ENCODE results near the gene GRIN2B.

The GRIN2B gene

DNA sequence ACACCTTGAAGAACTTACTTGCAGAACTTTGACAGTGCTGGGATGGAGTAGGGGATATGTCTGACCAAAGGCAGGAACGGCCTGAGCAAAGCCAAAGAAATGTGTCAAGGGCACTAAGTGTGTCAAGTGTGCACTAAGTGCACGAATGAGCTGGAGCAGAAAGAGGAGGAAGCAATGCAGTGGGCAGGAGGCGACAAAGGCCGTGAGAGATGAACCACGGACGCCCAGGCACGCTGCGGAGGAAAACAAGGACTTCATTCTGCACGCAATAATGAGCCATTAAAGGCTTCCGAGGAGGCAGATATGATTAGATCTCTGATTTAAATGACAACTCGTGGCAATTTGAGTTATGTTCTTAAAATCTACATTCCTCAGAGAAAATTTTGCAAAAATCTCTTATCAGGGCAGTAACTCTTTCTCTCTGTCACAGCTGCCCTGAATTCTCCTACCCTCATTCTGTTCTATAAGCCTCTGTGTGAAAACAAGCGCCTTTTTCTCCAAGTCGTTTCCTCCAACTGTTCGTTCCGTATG, 25.3 kb downstream of the GRIN2B start:
- DNase-seq (ENCODE audit: low spot score), result no peak

GRCh38 chr12:13952096-13952495, 29.3 kb downstream of the GRIN2B start:
- DNase-seq (ENCODE audit: low spot score), result no peak

GRCh38 chr12:13950502-13950901, 30.9 kb downstream of the GRIN2B start:
- DNase-seq (ENCODE audit: low spot score), result no peak

- no peak for DNase-seq (ENCODE audit: low spot score)
Measured at GRCh38 chr12:13948621-13949020, 32.8 kb downstream of the GRIN2B start.

GRCh38 chr12:13947276-13947946, 34.0 kb downstream of the GRIN2B start:
- DNase-seq (ENCODE audit: low spot score), result no peak

DNA sequence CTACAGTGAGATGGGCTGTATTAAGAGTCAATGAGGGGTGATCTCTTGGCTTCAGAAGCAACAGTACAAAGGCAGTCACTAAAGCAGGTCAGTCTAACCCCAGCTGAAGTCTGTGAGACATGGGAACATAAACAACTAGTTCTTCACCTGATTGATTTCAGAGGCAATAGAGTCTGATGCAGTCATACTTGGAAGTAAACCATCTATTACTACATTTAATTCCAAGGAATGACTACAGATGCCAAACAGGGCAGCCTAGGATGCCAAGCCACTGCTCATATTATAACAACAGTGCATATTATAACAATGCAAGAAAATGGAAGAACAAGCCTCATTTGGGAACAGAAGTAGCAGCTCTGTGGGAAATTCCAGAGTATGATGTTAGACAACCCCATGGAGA, 35.8 kb downstream of the GRIN2B start:
- DNase-seq (ENCODE audit: low spot score), result no peak

- no peak for DNase-seq (ENCODE audit: low spot score)
Measured at GRCh38 chr12:13945236-13945635, 36.2 kb downstream of the GRIN2B start.

GRCh38 chr12:13942826-13943225, 38.6 kb downstream of the GRIN2B start:
- no peak for DNase-seq (ENCODE audit: low spot score)

GRCh38 chr12:13941258-13942249, 39.8 kb downstream of the GRIN2B start:
- DNase-seq (ENCODE audit: low spot score), result no peak

DNA sequence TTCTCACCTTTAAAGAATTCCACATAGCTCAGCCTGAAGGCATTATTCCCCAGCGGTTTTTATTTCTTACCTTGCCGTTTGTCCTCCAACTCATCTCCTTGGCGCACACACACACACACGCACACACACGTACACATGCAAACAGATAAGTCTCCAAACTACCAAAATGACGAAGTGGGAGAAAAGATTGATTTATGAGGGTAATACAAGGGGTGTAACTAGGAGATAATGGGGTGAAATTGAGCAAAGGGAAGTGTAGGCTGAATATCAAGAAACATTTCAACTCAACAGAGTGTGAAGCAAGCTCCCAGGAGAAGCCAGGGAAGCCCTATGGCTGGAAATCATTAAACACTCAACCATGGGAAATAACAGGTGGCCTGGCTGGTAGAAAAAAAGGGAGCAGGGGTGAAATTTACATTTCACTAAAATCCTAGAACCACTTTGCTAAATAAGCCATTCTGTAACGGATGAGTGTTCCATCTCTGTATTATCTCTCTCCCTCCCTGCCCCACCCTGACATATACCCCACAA, 41.0 kb downstream of the GRIN2B start:
- DNase-seq (ENCODE audit: low spot score), result no peak

GRCh38 chr12:13937735-13938134, 43.7 kb downstream of the GRIN2B start:
- no peak for DNase-seq (ENCODE audit: low spot score)

DNA sequence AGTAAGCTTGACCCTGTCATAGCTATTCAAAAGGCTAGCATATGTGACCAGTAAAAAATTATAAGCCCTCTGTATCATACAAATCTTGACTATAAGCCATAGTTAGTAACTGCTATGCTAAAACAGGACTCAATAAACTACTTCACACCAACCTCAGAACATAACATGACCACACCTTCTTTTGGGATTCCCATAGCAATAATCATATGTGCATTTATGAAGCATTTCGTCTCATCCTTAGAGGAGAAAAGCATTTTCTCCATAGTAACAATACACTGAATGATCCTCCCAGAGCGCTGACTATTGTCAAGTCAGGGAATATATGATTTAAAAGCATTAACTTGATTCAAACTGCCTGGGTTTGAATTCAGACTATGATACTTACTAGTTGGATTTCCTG, 46.2 kb downstream of the GRIN2B start:
- no peak for DNase-seq (ENCODE audit: low spot score)
